HepG2 (cell line): ENCODE measurements around the gene CRIP1. TPM values are rescaled to one million over a fixed set of nuclear protein-coding genes. Genes with fewer than 3 reads are reported as not detected.

Source experiments
- FOSL2 ChIP-seq: sonication (generic); formaldehyde crosslinking; IDR thresholded peaks from 2 replicates; pipeline ENCODE4 v1.4.0; 2020; ENCODE audit warnings: missing genetic modification reagents
- HDAC6 ChIP-seq: fragments of 200-600 bp; sonication (generic); IDR thresholded peaks from 2 replicates; pipeline ENCODE4 v1.7.0; 2017; ENCODE audit warnings: mild to moderate bottlenecking, antibody characterized with exemption, low read length, low read depth
- KDM6A ChIP-seq: IDR thresholded peaks from 2 replicates; pipeline ENCODE4 v1.6.1; 2016; ENCODE audit warnings: low read depth
- TAF1 ChIP-seq: sonication (generic); formaldehyde crosslinking; IDR thresholded peaks from 2 replicates; pipeline ENCODE4 v1.4.0; 2020; ENCODE audit warnings: missing genetic modification reagents
- ZNF232 ChIP-seq: sonication (generic); formaldehyde crosslinking; IDR thresholded peaks from 2 replicates; pipeline ENCODE4 v1.4.0; 2020; ENCODE audit warnings: missing genetic modification reagents, borderline replicate concordance
- ZNF431 ChIP-seq: sonication (generic); formaldehyde crosslinking; IDR thresholded peaks from 2 replicates; pipeline ENCODE4 v1.9.0; 2022; ENCODE audit warnings: missing genetic modification reagents, low read depth, mild to moderate bottlenecking, borderline replicate concordance
- ZNF451 ChIP-seq: sonication (generic); formaldehyde crosslinking; IDR thresholded peaks from 2 replicates; pipeline ENCODE4 v1.5.0; 2020; ENCODE audit warnings: mild to moderate bottlenecking, missing genetic modification reagents
- ZNF468 ChIP-seq: sonication (generic); formaldehyde crosslinking; IDR thresholded peaks from 2 replicates; pipeline ENCODE4 v1.8.0; 2022; ENCODE audit warnings: mild to moderate bottlenecking, moderate library complexity, missing genetic modification reagents
- ZNF7 ChIP-seq: IDR thresholded peaks from 2 replicates; pipeline ENCODE4 v1.6.1; 2016; ENCODE audit warnings: missing biosample characterization, missing genetic modification reagents
- polyA plus RNA-seq, 8 experiments: library from polyadenylated mRNA; depleted of rRNA in 3 of 8; stranded (reverse) in 7 of 8; unstranded in 1 of 8; fragments of >200 nt; fragmentation: Illumina TruSeq in 4 of 8; extraction: Trizol in 4 of 8; gene quantifications; 2 replicates each; pipeline versions ENCODE4 v1.2.1 to v1.2.3, GENCODE V29; 2011 to 2016; ENCODE audit warnings: low read depth in 4 of 8, missing spikeins in 1 of 8, mixed read lengths in 1 of 8; ENCODE audit not compliant: insufficient read depth in 1 of 8
- total RNA-seq, 5 experiments: library from RNA; depleted of rRNA; stranded (reverse); fragments of >200 nt; fragmentation: Illumina TruSeq; extraction: Trizol; gene quantifications; 2 replicates each; pipeline ENCODE4 v1.2.3, GENCODE V29; 2016; ENCODE audit warnings: low read depth in 1 of 5
- TF ChIP-seq, protein P1 (sequence below): sonication (generic); formaldehyde crosslinking; IDR thresholded peaks from 2 replicates; pipeline ENCODE4 v1.4.0; 2020; ENCODE audit warnings: mild to moderate bottlenecking, missing genetic modification reagents
- TF ChIP-seq, protein P2 (sequence below): sonication (generic); IDR thresholded peaks from 2 replicates; pipeline ENCODE4 v1.6.1; 2016; ENCODE audit warnings: low read depth, borderline replicate concordance
- TF ChIP-seq, protein P3 (sequence below): sonication (generic); formaldehyde crosslinking; conservative IDR thresholded peaks from 2 replicates; pipeline ENCODE4 v1.8.0; 2022; ENCODE audit warnings: mild to moderate bottlenecking, moderate library complexity, missing genetic modification reagents
- TF ChIP-seq, protein P4 (sequence below): sonication (generic); formaldehyde crosslinking; IDR thresholded peaks from 2 replicates; pipeline ENCODE4 v1.5.0; 2020; ENCODE audit warnings: mild to moderate bottlenecking, low read depth, missing genetic modification reagents, borderline replicate concordance
- TF ChIP-seq, protein P5 (sequence below): sonication (generic); formaldehyde crosslinking; IDR thresholded peaks from 2 replicates; pipeline ENCODE4 v1.9.0; 2022; ENCODE audit warnings: low read depth, missing genetic modification reagents

CRIP1 gene
- total and polyA plus RNA-seq, 2 of the 13 experiments (the other 11 are each of a cell fraction or from before 2014, with no cell fraction given), result 53.9 to 59.5 TPM

GRCh38 chr14:105480807-105481801, 5.6 kb upstream of the CRIP1 start (continued):
- TF ChIP-seq, protein P1, sequence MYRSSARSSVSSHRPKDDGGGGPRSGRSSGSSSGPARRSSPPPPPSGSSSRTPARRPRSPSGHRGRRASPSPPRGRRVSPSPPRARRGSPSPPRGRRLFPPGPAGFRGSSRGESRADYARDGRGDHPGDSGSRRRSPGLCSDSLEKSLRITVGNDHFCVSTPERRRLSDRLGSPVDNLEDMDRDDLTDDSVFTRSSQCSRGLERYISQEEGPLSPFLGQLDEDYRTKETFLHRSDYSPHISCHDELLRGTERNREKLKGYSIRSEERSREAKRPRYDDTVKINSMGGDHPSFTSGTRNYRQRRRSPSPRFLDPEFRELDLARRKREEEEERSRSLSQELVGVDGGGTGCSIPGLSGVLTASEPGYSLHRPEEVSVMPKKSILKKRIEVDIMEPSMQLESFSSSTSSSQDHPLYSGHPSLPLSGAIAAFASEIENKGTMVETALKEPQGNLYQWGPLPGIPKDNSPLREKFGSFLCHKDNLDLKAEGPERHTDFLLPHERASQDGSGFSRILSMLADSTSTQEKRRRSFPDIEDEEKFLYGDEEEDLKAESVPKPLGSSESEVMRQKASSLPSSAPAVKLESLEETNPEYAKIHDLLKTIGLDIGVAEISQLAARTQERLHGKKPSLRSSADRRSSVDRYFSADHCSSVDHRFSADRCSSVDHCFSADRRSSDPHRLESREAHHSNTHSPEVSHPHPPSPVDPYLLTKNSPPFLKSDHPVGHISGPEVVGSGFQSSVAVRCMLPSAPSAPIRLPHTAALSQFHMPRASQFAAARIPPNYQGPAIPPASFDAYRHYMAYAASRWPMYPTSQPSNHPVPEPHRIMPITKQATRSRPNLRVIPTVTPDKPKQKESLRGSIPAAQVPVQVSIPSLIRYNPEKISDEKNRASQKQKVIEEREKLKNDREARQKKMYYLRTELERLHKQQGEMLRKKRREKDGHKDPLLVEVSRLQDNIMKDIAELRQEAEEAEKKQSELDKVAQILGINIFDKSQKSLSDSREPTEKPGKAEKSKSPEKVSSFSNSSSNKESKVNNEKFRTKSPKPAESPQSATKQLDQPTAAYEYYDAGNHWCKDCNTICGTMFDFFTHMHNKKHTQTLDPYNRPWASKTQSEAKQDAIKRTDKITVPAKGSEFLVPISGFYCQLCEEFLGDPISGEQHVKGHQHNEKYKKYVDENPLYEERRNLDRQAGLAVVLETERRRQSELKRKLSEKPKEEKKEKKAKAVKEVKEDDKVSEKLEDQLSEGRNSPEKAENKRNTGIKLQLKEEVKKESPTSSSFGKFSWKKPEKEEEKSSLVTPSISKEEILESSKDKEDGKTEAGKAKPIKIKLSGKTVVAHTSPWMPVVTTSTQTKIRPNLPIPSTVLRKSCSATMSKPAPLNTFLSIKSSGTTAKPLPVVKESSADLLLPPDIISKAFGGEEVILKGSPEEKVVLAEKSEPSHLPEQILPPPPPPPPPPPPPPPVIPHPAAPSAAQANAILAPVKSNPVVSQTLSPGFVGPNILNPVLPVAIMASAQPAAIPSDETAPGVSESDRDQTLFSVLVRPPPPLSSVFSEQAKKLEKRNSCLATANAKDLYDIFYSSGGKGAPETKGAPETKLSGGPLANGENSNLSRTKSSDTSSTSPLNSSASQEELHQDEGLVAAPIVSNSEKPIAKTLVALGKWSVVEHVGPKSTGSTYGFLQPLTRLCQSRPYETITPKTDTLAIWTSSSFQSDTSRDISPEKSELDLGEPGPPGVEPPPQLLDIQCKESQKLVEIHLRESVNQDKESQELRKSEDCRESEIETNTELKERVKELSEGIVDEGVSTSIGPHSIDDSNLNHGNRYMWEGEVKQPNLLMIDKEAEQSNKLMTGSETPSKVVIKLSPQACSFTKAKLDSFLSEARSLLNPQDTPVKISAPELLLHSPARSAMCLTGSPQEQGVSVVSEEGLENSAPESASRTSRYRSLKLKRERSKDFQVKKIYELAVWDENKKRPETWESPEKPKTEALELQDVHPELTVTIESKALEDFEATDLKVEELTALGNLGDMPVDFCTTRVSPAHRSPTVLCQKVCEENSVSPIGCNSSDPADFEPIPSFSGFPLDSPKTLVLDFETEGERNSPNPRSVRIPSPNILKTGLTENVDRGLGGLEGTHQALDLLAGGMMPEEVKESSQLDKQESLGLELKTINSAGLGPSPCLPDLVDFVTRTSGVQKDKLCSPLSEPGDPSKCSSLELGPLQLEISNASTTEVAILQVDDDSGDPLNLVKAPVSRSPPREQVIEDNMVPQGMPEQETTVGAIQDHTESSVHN, result no peak
- TF ChIP-seq FOSL2 (peak; percentile 46; the same call in 1 of the 2 replicates), TAF1 (0 out of 2 replicates have a peak, but pooled peaks have one; percentile 27), KDM6A (CRISPR knock-in tag) (no peak), ZNF232 (CRISPR knock-in tag) (no peak), ZNF7 (CRISPR knock-in tag) (no peak), ZNF468 (CRISPR knock-in tag) (no peak), ZNF431 (CRISPR knock-in tag) (no peak), HDAC6 (no peak), ZNF451 (CRISPR knock-in tag) (peak; percentile 28; the same call in 1 of the 2 replicates)
- TF ChIP-seq, protein P2, sequence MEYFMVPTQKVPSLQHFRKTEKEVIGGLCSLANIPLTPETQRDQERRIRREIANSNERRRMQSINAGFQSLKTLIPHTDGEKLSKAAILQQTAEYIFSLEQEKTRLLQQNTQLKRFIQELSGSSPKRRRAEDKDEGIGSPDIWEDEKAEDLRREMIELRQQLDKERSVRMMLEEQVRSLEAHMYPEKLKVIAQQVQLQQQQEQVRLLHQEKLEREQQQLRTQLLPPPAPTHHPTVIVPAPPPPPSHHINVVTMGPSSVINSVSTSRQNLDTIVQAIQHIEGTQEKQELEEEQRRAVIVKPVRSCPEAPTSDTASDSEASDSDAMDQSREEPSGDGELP, result peak; percentile 40; the same call in 1 of the 2 replicates
- TF ChIP-seq, protein P3, sequence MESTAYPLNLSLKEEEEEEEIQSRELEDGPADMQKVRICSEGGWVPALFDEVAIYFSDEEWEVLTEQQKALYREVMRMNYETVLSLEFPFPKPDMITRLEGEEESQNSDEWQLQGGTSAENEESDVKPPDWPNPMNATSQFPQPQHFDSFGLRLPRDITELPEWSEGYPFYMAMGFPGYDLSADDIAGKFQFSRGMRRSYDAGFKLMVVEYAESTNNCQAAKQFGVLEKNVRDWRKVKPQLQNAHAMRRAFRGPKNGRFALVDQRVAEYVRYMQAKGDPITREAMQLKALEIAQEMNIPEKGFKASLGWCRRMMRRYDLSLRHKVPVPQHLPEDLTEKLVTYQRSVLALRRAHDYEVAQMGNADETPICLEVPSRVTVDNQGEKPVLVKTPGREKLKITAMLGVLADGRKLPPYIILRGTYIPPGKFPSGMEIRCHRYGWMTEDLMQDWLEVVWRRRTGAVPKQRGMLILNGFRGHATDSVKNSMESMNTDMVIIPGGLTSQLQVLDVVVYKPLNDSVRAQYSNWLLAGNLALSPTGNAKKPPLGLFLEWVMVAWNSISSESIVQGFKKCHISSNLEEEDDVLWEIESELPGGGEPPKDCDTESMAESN (CRISPR knock-in tag), result peak; percentile 82
- TF ChIP-seq, protein P4, sequence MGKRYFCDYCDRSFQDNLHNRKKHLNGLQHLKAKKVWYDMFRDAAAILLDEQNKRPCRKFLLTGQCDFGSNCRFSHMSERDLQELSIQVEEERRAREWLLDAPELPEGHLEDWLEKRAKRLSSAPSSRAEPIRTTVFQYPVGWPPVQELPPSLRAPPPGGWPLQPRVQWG (CRISPR knock-in tag), result no peak
- TF ChIP-seq, protein P5, sequence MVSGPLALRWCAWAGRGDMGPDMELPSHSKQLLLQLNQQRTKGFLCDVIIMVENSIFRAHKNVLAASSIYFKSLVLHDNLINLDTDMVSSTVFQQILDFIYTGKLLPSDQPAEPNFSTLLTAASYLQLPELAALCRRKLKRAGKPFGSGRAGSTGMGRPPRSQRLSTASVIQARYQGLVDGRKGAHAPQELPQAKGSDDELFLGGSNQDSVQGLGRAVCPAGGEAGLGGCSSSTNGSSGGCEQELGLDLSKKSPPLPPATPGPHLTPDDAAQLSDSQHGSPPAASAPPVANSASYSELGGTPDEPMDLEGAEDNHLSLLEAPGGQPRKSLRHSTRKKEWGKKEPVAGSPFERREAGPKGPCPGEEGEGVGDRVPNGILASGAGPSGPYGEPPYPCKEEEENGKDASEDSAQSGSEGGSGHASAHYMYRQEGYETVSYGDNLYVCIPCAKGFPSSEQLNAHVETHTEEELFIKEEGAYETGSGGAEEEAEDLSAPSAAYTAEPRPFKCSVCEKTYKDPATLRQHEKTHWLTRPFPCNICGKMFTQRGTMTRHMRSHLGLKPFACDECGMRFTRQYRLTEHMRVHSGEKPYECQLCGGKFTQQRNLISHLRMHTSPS (CRISPR knock-in tag), result peak; percentile 58
